Activated naive CD4-positive, alpha-beta T cell treated with anti-CD3 and anti-CD28 coated beads, Interleukin-2, amount 50 U/mL, for 16 hours (primary cell): Measurements from ENCODE around the gene KRTAP3-3.
"Not testable (repeated sequence)": the region's sequence is repeated elsewhere in the genome, so short reads cannot be mapped to it uniquely, and the experiment has no call there.

Experiments used
- DNase-seq: peaks from one replicate; pipeline ENCODE4 v3.0.0-alpha.2; 2020

Gene KRTAP3-3

DNA sequence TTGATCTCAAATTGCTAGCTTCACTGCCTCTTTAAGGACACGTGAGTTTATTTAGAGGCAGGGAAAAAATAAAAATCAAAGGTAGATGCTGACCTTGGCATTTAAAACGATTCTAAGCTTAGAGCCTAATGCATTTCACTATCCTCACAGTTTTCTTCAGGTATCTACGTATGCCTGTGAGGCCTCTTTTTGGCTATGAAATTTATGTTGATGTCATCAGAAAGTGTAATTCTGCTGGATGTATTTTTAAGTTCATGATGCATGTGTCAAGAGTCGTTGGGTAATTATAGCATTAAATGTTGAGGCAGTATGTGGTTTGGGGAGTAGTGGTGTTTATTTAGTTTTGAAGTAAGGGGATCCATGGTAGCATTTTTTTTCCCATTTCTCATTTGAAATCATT, 10.0 kb upstream of the KRTAP3-3 start:
- no peak for DNase-seq

DNA sequence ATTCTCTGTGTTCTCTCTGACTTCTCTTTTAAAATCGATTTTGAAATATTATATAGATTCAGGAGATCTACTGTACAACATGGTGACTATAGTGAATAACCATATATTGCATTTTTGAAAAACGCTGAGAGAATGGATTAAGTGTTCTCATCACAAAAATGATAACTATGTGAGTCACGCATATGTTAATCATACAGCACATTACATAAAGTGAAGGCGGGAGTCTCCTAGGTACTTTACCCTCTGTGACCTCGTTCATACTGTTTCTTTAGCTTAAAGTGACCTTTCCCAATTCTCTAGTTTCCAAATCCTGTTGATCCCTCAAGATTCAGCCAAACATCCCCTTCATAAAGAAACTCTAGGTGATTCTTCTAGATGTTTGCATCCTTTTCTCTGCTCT, 8.8 kb upstream of the KRTAP3-3 start:
- no peak for DNase-seq

DNA sequence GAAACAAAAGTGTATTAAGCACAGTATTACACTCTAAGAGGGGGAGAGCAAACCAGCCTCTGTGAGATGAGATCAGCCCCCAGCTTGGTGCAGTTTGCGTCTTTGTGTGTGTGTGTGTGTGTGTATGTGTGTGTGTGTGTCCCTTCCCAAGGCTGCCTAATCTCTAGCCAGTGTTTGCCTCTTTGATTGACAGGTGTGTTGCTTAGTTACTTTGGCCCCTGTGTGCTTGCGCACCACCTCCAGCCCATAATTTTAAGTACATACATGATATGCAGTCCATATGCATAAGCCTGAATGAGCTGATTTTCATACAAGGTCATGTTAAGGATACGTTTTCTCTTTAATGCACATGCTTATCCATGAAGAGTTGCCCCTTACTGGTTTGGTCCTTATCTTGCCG, 7.8 kb upstream of the KRTAP3-3 start:
- no peak for DNase-seq

DNA sequence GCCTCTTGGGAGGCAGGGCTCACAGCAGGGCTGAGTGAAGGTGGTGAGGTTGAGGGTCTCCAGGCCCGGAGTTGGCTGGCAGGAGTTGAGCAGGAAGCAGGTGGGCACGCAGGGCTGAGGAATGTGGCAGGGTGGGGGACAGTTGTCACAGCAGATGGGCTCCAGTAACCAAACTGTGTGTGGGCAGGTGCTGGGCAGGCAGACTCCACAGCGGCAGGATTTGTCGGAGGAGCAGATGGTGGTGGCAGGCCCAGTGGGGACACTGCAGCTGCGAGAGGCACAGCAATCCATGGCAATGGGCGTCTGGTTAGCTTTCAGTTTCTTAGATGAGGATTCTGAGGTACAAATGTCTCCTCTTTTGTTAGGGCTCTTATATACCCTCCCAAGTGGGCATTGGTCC, 5.6 kb upstream of the KRTAP3-3 start, which contains the start of gene KRTAP3-2:
KRTAP3-2 (minus strand) TSS at position 344 of the 400 bp plus-strand sequence; CDS start at position 291, 53 bp downstream.
- not testable (repeated sequence) for DNase-seq

DNA sequence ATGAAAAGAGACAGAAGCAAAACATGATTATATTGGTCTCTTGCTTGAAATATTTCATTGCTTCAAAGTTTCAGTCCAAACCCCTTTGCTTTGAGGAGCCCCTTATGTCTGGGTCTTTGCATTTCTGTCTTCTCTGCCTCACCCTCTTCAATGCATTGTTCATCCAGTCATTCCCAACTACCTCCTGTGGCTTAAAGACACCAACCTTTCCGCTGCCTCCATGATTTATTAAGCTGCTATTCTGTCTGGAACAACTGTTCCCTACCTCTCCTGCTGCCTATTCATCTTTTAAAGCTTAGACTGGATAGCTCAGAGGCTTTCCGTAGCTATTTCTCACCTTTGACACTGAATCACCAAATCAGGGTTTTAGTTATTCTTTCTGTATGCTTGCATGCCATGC, 3.4 kb upstream of the KRTAP3-3 start:
- DNase-seq = no peak

DNA sequence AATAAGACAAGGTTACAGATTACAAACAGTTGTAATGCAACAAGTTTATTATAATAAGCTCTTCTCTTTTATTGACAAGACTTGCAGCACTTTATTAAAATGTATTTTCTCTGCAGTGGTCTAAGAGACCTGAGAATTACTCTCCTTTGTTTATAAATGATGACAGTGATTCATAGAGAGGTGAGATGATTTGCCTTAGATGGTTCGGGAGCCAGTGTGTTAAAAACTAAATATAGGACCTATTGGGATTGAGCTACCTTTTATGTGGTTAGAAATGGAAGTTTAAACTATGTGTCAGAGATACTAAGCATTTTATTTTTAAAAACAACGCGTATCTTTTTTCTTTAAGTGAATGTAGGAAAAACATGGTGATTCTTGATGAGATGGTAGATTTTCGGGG, 2.9 kb upstream of the KRTAP3-3 start:
- DNase-seq = no peak

DNA sequence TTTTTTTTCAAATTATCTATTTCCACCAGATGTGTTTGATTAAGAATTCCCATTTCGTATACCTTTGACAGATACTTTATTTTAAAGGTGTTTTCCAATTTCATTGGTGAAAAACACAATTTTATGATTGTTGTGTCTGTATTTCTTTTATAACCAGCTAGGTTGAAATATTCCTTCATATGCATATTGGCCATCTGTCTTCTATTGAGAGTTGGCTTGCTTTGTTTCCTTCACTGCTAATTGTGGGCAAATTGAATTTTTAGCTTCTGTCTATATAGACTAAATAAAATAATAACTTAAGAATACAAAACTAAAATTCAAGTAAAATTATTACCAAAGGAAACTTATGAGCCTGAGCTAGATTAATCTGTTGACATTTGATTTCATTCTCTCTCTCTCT, 1.2 kb upstream of the KRTAP3-3 start:
- DNase-seq = no peak

DNA sequence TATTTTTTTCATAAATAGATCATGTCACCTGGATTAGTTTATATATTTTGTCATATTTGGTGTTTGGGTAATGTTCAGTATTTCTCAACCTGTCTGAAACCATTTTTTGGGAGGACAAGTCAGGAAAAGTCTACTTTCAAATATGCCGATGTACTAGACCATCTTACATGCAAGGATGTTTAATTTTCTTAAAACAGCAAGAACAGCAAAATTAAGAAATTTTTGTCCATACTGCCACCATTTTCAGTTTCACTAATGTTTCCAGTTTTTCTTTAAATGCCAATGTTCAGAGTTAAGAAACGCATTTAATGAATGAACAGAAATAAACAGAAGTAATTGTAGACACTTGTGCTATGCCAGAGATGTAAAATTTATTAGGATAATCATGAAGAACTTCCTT, 880 bp downstream of the KRTAP3-3 start:
- no peak for DNase-seq

DNA sequence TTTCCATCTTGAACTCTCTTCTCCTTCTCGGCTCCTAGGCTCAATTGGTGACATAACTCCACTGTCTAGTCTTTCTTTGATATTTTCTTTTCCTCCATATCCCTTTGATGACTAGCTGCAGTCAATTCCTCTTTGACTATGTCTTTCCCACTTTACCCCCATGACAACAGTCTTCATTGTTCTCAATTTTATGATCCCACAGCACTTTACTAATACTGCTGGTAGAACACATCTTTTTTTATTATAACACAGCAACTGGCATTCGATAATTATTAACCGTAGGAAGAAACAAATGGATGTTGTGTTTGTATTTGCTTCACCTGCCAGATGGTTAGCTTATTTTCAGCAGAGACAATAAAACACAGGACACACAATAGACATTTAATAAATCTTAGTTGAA, 1.3 kb downstream of the KRTAP3-3 start:
- no peak for DNase-seq

DNA sequence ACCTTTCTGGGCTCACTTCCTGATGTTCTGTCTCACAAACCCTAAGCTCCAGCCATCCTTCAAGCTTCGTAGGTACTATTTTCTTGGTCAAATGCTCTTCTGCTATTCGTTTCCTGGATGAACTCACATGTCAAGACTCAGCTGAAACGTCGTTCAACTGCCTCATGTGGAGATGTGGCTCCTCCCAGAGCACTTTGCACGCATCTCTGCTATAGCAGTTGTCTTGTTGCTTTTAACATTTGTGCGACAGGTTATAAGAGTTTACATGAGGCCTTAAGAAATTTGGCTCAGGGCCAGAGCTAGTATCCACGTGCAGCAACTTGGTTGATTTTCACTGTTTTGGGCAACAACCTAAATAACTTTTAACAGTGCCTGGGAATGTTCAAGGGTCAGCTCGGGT, 7.0 kb downstream of the KRTAP3-3 start:
- no peak for DNase-seq

DNA sequence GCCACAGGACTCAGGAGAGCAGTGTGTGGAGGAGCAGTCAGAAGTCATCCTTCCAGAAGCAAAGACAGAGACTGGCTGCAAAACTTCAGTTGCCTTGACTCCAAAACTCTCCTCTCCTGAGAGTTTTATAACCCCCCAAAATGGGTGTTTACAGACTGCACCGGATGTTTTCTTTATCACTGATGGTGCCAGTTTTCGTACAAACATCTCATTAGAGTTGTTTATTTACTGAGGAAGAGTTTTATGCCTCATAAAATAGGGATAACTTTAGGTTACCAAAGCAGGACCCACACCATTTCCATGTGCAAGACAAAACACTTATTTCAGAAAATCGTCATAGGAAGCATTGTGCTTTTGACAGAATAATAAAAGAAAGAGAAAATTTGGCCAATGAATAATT, 9.7 kb downstream of the KRTAP3-3 start, which contains the start of gene KRT40:
KRT40 (minus strand) TSS at position 101 of the 400 bp plus-strand sequence; CDS start at position 48, 53 bp downstream.
- DNase-seq = no peak

DNA sequence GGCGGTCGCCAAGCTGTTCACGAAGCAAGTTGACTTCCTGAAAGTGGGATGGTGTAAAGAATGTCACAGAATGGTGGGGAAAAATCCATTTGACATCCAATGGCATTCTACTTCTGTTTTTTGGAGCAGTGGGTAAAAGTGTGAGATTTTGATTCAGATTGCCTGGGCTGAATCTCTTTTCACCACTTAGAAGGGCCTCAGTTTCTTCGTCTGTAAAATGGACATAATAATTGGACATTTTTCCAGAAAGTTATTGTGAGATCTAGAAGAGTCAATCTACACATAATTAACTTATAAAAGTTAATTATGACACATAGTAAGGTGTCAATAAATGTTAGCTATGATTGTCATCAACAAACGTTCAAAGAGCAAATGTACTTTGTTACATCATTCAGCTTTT, 12.8 kb downstream of the KRTAP3-3 start:
- DNase-seq = no peak

DNA sequence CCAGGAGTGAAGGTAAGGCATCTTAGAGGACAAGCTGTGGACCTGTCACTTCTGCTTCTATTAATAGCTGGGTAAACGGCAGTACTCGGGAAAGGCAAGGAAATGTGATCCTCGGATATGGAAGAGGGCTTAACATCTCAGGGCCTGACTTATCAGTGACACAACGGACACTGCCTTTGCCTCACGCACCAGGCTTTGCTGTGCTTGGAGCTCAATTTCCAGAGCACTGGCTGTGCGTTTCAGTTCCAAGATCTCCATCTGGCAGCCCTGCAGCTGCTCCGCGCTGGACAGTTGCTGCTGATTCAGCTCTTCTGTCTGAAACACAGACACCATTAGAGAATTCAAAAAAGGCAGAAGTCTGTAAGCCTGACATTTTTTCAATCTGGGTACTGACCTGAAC, 13.4 kb downstream of the KRTAP3-3 start:
- DNase-seq = no peak

DNA sequence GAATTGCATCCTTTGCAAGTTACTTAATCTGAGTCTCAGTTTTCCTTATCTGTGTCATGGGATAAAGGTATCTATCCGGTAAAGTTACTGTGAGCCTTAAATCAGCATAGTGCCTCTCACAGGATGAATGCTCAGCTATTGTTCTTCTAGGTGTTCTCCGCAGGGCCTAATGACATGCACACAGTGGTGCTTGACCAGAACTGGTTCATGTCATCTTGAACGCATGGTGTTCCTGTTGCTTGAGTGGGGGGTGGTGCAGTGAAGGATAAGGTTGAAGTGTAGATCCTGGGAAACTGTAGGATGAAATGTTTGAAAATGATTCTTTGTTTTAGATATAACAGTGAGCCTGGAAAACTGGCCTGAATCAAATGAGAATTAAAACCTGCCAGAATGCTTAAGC, 13.8 kb downstream of the KRTAP3-3 start:
- no peak for DNase-seq

DNA sequence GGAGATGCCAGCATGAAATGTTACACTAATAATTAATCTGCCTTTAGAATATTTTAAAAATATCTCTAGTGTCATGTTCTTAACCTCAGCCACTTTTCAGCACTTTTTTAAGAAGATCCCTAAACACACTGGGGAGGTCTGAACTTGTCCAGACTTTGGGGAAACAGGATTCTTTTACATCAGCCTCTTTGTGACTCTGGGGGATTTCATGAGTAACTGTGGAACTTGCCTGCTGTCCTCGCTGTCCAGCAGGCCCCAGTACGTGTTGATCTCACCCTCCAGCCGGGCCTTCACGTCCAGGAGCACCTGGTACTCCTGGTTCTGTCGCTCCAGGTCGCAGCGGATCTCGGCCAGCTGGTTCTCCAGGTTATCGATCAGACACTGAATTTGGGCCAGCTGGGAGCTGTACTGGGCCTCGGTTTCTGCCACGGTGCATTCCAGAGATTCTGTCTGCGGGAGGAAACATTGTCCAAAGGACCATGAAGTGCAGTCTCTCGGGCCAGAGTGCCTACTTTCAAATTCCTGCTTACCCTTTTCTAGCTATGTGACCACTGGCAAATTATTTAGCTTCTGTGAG, 15.3 kb downstream of the KRTAP3-3 start:
- DNase-seq = no peak

DNA sequence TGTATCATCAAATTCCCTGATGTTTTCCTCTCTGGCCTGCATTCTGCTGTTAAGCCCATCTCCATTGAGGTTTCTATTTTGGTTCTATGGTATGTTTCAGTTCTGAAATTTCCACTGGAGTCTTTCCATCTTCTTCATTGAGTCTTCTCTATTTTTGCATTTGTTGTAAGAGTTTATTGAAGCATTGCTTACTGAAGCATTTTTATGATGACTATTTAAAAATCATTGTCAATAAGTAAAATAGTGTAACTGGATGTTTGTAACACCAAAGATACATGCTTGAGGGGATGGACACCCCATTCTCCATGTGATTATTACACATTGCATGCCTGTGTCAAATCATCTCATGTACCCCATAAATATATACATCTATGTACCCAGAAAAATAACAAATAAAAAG, 18.4 kb downstream of the KRTAP3-3 start:
- DNase-seq = no peak

DNA sequence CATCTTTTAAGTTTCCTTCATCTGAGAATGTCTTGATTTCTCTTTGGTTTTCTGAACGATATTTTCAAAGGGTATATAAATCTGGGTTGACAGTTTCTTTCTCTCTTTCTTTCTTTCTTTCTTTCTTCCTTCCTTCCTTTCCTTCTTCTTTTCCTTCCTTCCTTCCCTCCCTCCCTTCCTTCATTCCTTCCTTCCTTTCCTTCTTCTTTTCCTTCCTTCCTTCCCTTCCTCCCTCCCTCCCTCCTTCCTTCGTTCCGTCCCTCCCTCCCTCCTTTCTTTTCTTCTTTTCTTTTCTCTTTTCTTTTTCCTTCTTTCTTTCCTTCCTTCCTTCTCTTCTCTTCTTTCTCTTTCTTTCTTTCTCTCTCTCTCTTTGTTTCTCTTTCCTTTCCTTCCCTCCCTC, 19.6 kb downstream of the KRTAP3-3 start:
- DNase-seq = no peak

DNA sequence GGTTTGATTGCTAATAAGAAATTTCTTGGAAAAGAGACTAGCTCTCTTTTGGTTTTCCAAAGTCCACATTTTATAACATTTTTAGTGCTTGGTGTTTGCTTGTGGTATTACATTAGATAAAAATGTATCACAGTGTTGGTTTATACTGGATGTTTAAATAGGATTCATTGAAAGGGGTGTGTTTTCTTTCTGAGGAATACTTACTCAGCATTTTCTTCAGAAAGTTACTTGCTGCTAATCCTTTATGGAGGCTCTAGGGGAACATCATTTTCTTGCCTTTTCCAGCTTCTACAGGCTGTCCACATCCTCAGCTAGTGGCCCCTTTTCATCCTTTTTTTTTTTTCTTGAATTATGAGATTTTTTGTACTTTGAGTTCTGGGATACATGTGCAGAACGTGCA, 26.4 kb downstream of the KRTAP3-3 start:
- no peak for DNase-seq

DNA sequence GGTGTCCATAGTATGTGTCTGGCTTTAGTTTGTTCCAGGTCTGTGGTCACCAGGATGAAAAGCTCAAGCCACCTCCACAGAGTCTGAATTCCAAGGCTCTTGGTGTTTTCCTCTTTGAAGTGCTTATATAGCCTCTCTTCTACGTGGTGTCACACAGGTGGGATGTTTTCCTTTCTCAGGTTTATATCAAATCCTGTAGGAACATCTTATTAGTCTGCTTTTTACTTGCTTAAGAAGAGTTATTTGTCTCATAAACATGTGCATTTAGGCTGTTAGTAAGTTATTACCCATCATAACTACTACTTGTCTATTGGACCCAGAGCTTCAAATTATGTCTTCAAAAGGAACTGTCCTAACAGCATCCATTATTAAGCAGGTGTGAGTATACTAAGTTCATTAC, 27.1 kb downstream of the KRTAP3-3 start, which contains the start of gene KRT39:
KRT39 (minus strand) TSS at position 101 of the 400 bp plus-strand sequence; CDS start at position 9, 92 bp downstream.
- no peak for DNase-seq

DNA sequence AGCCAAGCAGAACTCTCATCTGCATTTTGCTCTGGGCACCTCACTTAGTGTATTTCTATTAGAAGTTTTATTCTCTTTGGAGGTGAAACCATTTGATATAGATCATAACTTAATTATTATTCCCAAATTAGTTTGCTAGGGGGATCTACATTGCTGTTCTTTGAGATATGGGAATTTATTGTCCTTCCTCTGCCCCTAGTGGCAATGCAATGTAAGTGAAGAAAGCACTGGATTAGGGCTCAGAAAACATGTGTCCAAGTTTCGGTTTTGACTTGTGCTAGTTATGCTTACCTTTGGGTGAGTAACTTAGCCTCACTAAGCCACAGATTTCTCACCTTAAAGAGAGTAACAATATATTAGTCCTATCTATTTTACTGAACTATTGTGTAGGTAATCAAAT, 30.1 kb downstream of the KRTAP3-3 start:
- no peak for DNase-seq

DNA sequence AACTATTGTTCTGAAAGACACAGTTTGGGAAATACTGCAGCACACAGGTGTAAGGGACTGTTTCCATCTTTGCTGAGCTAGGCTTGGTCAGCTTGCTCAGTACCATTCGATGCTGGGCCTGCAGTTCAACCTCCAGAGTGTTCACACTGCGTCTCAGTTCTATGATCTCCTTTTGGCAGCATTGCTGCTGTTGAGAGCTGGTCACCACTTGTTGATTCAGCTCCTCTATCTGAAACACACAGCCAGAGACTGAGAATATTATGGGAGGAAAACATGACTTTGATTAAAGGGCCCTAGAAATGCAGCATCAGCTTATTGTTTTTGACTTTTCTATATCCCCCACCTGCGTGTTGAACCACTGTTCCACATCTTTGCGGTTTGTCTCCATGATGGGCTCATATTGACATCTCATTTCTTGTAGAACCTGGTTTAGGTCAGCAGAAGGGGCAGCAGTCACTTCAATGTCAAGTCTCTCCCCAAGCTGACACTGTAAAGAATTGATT, 31.9 kb downstream of the KRTAP3-3 start:
- no peak for DNase-seq

DNA sequence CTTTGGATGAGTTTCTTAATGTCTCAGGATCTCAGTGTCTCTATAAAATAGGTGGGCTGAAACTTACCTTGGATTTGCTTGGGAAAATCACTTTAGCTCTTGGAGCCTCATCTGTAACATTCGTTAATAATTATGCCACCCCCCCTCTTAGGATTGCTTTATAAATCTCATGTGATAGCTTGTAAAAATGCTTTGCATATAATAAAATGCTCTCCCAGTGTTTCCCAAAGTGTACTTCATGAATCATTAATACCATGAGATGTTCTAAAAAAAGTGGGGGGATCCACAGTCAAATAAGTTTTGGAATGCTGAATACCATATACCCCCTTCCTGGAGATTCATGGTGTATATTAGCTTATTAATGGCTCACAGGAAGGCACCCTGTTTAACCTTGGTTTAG, 32.4 kb downstream of the KRTAP3-3 start:
- no peak for DNase-seq

DNA sequence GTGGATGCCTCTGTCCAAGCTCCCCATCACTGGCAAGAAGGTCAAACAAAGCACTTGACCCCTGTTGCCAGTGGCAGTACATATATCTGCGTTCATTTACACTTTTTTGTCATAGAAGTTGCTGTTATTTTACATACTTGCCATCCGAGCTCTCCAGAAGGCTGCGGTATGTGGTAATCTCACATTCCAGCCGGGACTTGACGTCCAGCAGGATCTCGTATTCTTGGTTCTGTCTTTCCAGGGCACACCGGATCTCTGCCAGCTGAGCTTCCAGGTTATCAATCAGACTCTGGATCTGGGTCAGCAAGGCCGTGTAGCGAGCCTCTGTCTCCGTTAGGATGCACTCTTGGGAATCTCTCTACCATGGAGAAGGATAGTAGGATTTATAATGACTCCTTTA, 33.8 kb downstream of the KRTAP3-3 start:
- no peak for DNase-seq

DNA sequence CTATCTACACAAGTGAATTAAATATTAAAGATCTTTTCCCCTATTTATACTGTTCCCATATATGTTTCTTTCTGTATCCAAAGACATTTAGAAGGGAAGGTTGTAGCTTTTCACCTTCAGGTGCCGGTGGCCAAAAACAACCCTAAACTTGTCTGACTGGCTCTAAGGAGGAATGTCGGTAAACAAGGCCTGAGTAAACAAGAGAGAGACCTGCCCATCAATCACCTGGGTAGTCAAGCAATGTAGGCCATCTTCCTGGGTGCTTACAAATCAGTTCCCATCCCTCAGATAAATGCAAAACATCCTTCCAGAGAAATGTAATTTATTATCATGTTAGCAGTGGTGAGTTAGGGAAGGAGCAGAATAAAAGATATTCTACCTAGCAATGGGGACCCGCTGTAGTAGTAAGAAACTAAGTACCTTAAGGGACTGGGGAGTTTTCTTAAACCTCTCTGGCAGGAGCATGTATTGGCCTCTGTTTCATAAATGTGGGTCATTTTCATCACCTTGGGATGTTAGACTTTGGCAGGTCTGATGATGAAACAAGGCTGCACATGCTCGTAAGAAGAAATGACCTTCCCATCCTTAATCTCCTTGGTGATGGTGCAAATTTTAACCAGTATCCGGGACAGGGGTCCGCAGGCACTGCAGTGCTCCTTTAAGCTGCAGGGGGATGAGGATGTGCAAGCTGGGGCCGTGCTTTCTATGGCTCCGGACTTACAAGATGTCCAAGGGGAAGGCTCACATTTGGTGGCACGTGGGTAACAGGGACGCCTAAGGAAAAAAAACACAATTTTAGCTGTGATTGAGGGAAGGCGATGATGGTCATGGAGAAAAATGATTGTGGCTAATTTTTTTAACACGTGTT, 35.6 kb downstream of the KRTAP3-3 start:
- DNase-seq = no peak
